Sigmoid colon (tissue), 4 donors: ENCODE measurements around the gene MSH5.
"Not testable (repeated sequence)": the region's sequence is repeated elsewhere in the genome, so short reads cannot be mapped to it uniquely, and the experiment has no call there.

ENCODE experiments used
- CTCF ChIP-seq, 4 experiments: fragments of 450-650 bp in 3 of 4; fragments of 200-600 bp in 1 of 4; IDR thresholded peaks; one replicate each; pipeline ENCODE4 v1.5.1; 2016 to 2019; ENCODE audit warnings: antibody characterized with exemption in 4 of 4, mild to moderate bottlenecking in 3 of 4, moderate library complexity in 2 of 4
- POLR2A ChIP-seq, 2 donors: fragments of 450-650 bp; IDR thresholded peaks; one replicate each; pipeline ENCODE4 v1.6.1; 2016; ENCODE audit warnings: antibody characterized with exemption in 2 of 2, mild to moderate bottlenecking in 2 of 2, moderate library complexity in 2 of 2
- POLR2AphosphoS5 ChIP-seq, 4 donors: sonication (generic); formaldehyde crosslinking; IDR thresholded peaks; one replicate each; pipeline ENCODE4 v1.6.1; 2017; ENCODE audit warnings: antibody characterized with exemption in 4 of 4

GRCh38 chr6:31801031-31801927, 61.5 kb downstream of the MSH5 start:
- TF ChIP-seq CTCF, POLR2A, POLR2AphosphoS5 (IDR thresholded peaks at IDR 0.05): not testable (repeated sequence)
